Measurements from ENCODE around the gene EMX2. TPM values are rescaled to one million over a fixed set of nuclear protein-coding genes. Genes with fewer than 3 reads are reported as not detected.

EMX2 gene
- total RNA-seq, 4 donors from 2014 or later: 1.0 TPM; not detected in 3

- H3K4me1 ChIP-seq: no peaks in the 10 kb centered on the region
- H3K36me3 ChIP-seq: no peaks in the 10 kb centered on the region
- no peaks in the 10 kb centered on the region for H3K9me3 ChIP-seq
- no peak overlapping the region for H3K4me3 ChIP-seq (replicated peaks in 1 of 3)
- H3K27me3 ChIP-seq: no peaks in the 10 kb centered on the region
- TF ChIP-seq, protein P1, sequence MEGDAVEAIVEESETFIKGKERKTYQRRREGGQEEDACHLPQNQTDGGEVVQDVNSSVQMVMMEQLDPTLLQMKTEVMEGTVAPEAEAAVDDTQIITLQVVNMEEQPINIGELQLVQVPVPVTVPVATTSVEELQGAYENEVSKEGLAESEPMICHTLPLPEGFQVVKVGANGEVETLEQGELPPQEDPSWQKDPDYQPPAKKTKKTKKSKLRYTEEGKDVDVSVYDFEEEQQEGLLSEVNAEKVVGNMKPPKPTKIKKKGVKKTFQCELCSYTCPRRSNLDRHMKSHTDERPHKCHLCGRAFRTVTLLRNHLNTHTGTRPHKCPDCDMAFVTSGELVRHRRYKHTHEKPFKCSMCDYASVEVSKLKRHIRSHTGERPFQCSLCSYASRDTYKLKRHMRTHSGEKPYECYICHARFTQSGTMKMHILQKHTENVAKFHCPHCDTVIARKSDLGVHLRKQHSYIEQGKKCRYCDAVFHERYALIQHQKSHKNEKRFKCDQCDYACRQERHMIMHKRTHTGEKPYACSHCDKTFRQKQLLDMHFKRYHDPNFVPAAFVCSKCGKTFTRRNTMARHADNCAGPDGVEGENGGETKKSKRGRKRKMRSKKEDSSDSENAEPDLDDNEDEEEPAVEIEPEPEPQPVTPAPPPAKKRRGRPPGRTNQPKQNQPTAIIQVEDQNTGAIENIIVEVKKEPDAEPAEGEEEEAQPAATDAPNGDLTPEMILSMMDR (IDR thresholded peaks at IDR 0.05): no peak
- TF ChIP-seq POLR2A (IDR thresholded peaks at IDR 0.05): no peak
- WGBS, 2 donors: 51 to 53% methylated on average over 7 of the region's 9 CpGs
- H3K27ac ChIP-seq: no peak overlapping the region
- no peak for DNase-seq
- intact Hi-C loops (cut with DNase I): no loop called here
Observed at GRCh38 chr10:117569610-117570390, 27.3 kb downstream of the EMX2 start.

DNA sequence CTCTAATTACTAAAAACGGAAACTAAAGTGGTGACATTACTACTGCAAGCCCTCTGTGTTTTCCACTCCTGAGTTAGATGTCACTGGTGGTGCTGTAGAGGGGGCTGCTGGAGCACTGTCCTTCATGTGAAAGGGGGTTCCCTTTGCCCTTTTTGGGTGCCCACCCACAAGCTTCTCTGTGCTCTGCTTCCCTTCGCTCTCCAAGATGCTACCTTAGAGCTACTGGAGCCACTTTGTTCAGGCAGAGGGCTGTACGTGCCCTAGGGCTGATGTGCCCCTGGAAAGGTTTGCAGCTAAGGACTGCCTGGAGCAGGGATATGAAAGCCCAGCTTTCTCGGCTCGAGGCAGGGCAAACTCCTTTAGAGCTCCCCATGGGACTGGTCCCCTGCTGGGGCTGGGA, 28.3 kb downstream of the EMX2 start:
- no peaks in the 10 kb centered on the region for H3K36me3 ChIP-seq
- no peak overlapping the region for H3K27ac ChIP-seq
- WGBS, 2 donors: 62 to 77% methylated on average over 5 of the region's 5 CpGs
- no peaks in the 10 kb centered on the region for H3K4me1 ChIP-seq
- intact Hi-C loops (cut with DNase I): no loop called here
- H3K4me3 ChIP-seq (replicated peaks in 1 of 3): no peak overlapping the region
- DNase-seq: no peak
- H3K27me3 ChIP-seq: no peaks in the 10 kb centered on the region
- TF ChIP-seq POLR2A (IDR thresholded peaks at IDR 0.05): no peak
- TF ChIP-seq, protein P1 (IDR thresholded peaks at IDR 0.05): no peak
- H3K9me3 ChIP-seq: no peaks in the 10 kb centered on the region

DNA sequence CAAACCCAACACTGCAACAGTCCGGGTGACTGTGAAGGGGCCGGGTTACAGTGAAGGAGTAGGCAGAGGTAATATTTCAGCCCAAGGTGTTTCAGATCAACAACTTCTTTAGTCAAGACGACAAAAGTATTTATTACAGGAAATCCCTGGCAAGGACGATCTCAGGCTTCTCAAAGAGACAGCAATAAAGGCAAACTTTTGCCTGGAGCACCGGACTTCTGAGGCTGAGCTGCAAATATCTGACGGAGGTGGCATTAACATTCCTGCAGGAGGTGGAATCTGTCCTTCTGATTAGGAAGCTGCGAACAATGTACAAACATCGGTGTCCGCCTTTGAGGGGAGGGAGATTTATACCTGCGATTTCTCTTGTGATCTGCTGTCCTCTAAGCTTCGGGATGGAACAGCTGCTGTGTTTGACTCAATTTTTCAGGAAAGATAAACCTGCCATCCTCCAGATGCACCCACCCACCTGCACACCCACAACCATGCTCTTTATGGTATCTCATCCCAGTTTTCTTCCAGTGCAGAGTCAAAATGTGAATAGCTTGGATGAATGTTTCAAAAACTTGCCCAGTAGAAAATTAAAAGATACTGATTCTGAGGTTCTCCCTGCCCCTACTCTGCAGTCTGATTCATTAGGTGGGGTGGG, 32.1 kb downstream of the EMX2 start:
- WGBS, 2 donors: 51 to 66% methylated on average over 11 of the region's 11 CpGs
- no peaks in the 10 kb centered on the region for H3K9me3 ChIP-seq
- H3K27ac ChIP-seq: no peak overlapping the region
- intact Hi-C loops (cut with DNase I): no loop called here
- DNase-seq: no peak
- TF ChIP-seq, protein P1 (IDR thresholded peaks at IDR 0.05): no peak
- TF ChIP-seq POLR2A (IDR thresholded peaks at IDR 0.05): no peak
- H3K36me3 ChIP-seq: no peaks in the 10 kb centered on the region
- H3K27me3 ChIP-seq: no peaks in the 10 kb centered on the region
- no peaks in the 10 kb centered on the region for H3K4me1 ChIP-seq
- no peak overlapping the region for H3K4me3 ChIP-seq (replicated peaks in 1 of 3)

DNA sequence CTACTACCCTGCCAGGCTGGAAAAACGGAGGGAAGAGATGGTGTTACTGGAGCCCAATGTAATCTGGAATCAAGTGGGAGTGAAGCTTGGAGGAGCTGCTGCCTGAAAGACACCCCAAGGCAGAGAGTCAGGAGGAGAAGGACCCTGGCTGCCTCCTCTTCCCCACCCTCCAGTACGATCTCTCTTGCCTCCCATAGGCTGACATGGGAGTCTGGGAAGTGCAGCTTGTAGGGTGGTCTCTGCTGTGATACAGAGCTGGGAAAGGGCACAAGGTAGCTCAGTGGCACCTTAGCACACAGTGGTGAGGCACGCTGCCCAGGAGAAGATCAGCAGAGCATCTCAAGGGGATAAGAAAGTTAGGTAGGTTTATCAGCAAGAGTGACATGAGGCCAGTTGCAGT, 35.9 kb downstream of the EMX2 start:
- Histone ChIP-seq H3K9me3 (no peaks in the 10 kb centered on the region), H3K36me3 (no peaks in the 10 kb centered on the region), H3K4me1 (no peaks in the 10 kb centered on the region), H3K4me3 (replicated peaks in 1 of 3) (no peak overlapping the region), H3K27ac (no peak overlapping the region), H3K27me3 (no peaks in the 10 kb centered on the region)
- DNase-seq: no peak
- 78 to 83% methylated on average over 3 of the region's 3 CpGs for WGBS, 2 donors
- TF ChIP-seq, protein P1 (IDR thresholded peaks at IDR 0.05): no peak
- no peak for TF ChIP-seq POLR2A (IDR thresholded peaks at IDR 0.05)
- intact Hi-C loops (cut with DNase I): no loop called here

DNA sequence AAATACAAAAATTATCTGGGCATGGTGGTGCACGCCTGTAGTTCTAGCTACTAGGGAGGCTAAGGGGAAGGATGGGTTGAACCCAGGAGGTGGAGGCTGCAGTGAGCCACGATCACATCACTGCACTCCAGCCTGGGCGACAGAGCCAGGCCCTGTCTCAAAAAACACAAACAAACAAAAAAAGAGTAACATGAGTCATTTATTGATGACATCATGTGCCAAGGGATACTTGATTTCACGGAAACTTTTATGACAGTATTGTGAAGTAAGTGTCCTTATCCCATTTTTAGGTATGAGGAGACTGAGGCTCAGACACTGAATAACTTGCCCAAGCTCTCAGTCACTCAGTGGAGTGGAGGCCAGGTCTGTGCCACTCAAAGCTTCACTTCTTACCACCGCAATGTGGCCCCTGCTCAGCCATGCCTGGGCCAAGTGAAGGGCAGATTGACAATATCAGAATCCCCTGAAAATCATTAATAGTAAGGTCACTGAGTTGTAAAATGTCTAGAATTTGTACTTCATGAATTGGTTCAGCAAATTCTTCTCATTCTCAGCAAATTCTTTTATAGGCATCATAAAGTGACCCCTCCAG, 36.5 kb downstream of the EMX2 start:
- intact Hi-C loops (cut with DNase I): no loop called here
- Histone ChIP-seq H3K4me3 (replicated peaks in 1 of 3) (no peak overlapping the region), H3K27ac (no peak overlapping the region), H3K36me3 (no peaks in the 10 kb centered on the region), H3K27me3 (no peaks in the 10 kb centered on the region), H3K4me1 (no peaks in the 10 kb centered on the region), H3K9me3 (no peaks in the 10 kb centered on the region)
- DNase-seq: no peak
- TF ChIP-seq POLR2A (IDR thresholded peaks at IDR 0.05): no peak
- TF ChIP-seq, protein P1 (IDR thresholded peaks at IDR 0.05): no peak
- 88 to 89% methylated on average over 5 of the region's 5 CpGs for WGBS, 2 donors
